Hepatocyte (in vitro differentiated cells): Measurements from ENCODE around the gene PLSCR4.

Experiments
- CTCF ChIP-seq: fragments of 200-600 bp; sonication (generic); IDR thresholded peaks from 2 replicates; pipeline ENCODE4 v1.5.1; 2016; ENCODE audit warnings: antibody characterized with exemption, mild to moderate bottlenecking; ENCODE audit not compliant: poor library complexity
- EZH2phosphoT487 ChIP-seq: fragments of 200-600 bp; sonication (generic); IDR thresholded peaks from one replicate; pipeline ENCODE4 v1.6.1; 2018; ENCODE audit warnings: antibody characterized with exemption, mild to moderate bottlenecking, low read depth, moderate library complexity; ENCODE audit not compliant: unreplicated experiment, severe bottlenecking

- TF ChIP-seq EZH2phosphoT487 (no peak), CTCF (no peak)
Measured at GRCh38 chr3:146283781-146284445, 33.0 kb upstream of the PLSCR4 start.
